ENCODE results near the gene TLCD3B. TPM values are rescaled to one million over a fixed set of nuclear protein-coding genes. Genes with fewer than 3 reads are reported as not detected.
A peak's percentile ranks its signal among the peaks of the same experiment; 100 is the strongest.

The TLCD3B gene
- total RNA-seq, 4 donors from 2014 or later, result 0.23 TPM; not detected in 3

- Histone ChIP-seq H3K27me3 (no peaks in the 10 kb centered on the region), H3K27ac (replicated peaks in 1 of 4) (peak overlapping the region in 3 of 4 donors; percentile 96 to 99 (median 96)), H3K9me3 (no peaks in the 10 kb centered on the region), H3K36me3 (peaks cover 0 to 66% (median 50%) of the 10 kb centered on the region in 4 donors), H3K4me1 (peaks cover 24 to 33% (median 27%) of the 10 kb centered on the region in 4 donors), H3K4me3 (peak overlapping the region; percentile 83 to 91 (median 87))
- DNase-seq (ENCODE audit: extremely low spot score), result no peak
- 23% methylated on average over 5 of the region's 9 CpGs for WGBS
- no peak for TF ChIP-seq CTCF (IDR thresholded peaks at IDR 0.05)
- TF ChIP-seq POLR2A (IDR thresholded peaks at IDR 0.05; ENCODE audit: low read depth), result no peak
- no peak for TF ChIP-seq POLR2AphosphoS5 (IDR thresholded peaks at IDR 0.05)
- TF ChIP-seq EP300 (IDR thresholded peaks at IDR 0.05), result no peak
- intact Hi-C loops (cut with DNase I), result loop anchor here (1.0 to 10.0 kb wide), 2 partner anchors 23 to 202 kb away; partner anchors contain the start of gene KIF22
These were observed 34.3 kb downstream of the TLCD3B start for GRCh38 chr16:29996766-29997250.

GRCh38 chr16:29995911-29996765 is 34.9 kb downstream of the TLCD3B start, which contains the start of gene INO80E:
INO80E (plus strand) TSS chr16:29996241; CDS start chr16:29996311, 70 bp downstream.
- TF ChIP-seq EP300 (IDR thresholded peaks at IDR 0.05) (no peak), POLR2AphosphoS5 (IDR thresholded peaks at IDR 0.05) (peak; percentile 85 to 97), CTCF (IDR thresholded peaks at IDR 0.05) (no peak), POLR2A (IDR thresholded peaks at IDR 0.05; ENCODE audit: low read depth) (peak; percentile 4)
- Histone ChIP-seq H3K4me3 (peak within 1 kb of the TSS; percentile 83 to 91 (median 87)), H3K36me3 (peaks cover 2 to 66% (median 51%) of the 10 kb centered on the region in 4 donors), H3K9me3 (no peaks in the 10 kb centered on the region), H3K4me1 (peaks cover 24 to 33% (median 27%) of the 10 kb centered on the region in 4 donors), H3K27me3 (no peaks in the 10 kb centered on the region), H3K27ac (replicated peaks in 1 of 4) (peak within 1 kb of the TSS; percentile 96 to 99 (median 96))
- 0% methylated on average over 19 of the region's 65 CpGs for WGBS
- peak; percentile 99 for DNase-seq (ENCODE audit: extremely low spot score)
- intact Hi-C loops (cut with DNase I), result loop anchor here (1.0 to 10.0 kb wide), 2 partner anchors 22 to 201 kb away; partner anchors contain the start of gene KIF22

GRCh38 chr16:29995324-29995910 is 35.7 kb downstream of the TLCD3B start, which contains the start of gene HIRIP3:
HIRIP3 (minus strand) TSS chr16:29995617; CDS start chr16:29995605, 12 bp downstream.
- Histone ChIP-seq H3K4me3 (peak within 1 kb of the TSS; percentile 83 to 91 (median 87)), H3K9me3 (no peaks in the 10 kb centered on the region), H3K27ac (replicated peaks in 1 of 4) (peak within 1 kb of the TSS; percentile 96 to 99 (median 96)), H3K27me3 (no peaks in the 10 kb centered on the region), H3K4me1 (peaks cover 24 to 33% (median 27%) of the 10 kb centered on the region in 4 donors), H3K36me3 (peaks cover 9 to 66% (median 51%) of the 10 kb centered on the region in 4 donors)
- WGBS, result 0% methylated on average over 11 of the region's 53 CpGs
- intact Hi-C loops (cut with DNase I), result loop anchor here (10.0 kb wide), 1 partner anchor 201 kb away; the partner anchor contains the start of gene KIF22
- no peak for TF ChIP-seq EP300 (IDR thresholded peaks at IDR 0.05)
- TF ChIP-seq POLR2AphosphoS5 (IDR thresholded peaks at IDR 0.05), result peak; percentile 72 to 87
- TF ChIP-seq POLR2A (IDR thresholded peaks at IDR 0.05; ENCODE audit: low read depth), result peak; percentile 10
- no peak for TF ChIP-seq CTCF (IDR thresholded peaks at IDR 0.05)
- peak; percentile 95 for DNase-seq (ENCODE audit: extremely low spot score)

- 8% methylated on average over 23 of the region's 24 CpGs for WGBS
- peaks cover 24 to 33% (median 27%) of the 10 kb centered on the region in 4 donors for H3K4me1 ChIP-seq
- no peaks in the 10 kb centered on the region for H3K27me3 ChIP-seq
- no peak for DNase-seq (ENCODE audit: extremely low spot score)
- intact Hi-C loops (cut with DNase I), result loop anchor here (10.0 kb wide), 1 partner anchor 200 kb away; the partner anchor contains the start of gene KIF22
- peak overlapping the region; percentile 96 to 99 (median 96) for H3K27ac ChIP-seq (replicated peaks in 1 of 4)
- H3K9me3 ChIP-seq, result no peaks in the 10 kb centered on the region
- H3K4me3 ChIP-seq, result peak overlapping the region; percentile 83 to 91 (median 87)
- peaks cover 12 to 66% (median 51%) of the 10 kb centered on the region in 4 donors for H3K36me3 ChIP-seq
- TF ChIP-seq POLR2AphosphoS5 (IDR thresholded peaks at IDR 0.05), result no peak
- TF ChIP-seq EP300 (IDR thresholded peaks at IDR 0.05), result no peak
- no peak for TF ChIP-seq CTCF (IDR thresholded peaks at IDR 0.05)
- TF ChIP-seq POLR2A (IDR thresholded peaks at IDR 0.05; ENCODE audit: low read depth), result no peak
These were observed 36.3 kb downstream of the TLCD3B start for GRCh38 chr16:29994600-29995323.
